GM12801 (cell line): ENCODE results near the gene CCDC87.

Experiments used
- TF ChIP-seq, protein P1 (sequence below): IDR thresholded peaks from one replicate; pipeline ENCODE4 v1.5.1; 2011; ENCODE audit warnings: control low read depth; ENCODE audit not compliant: insufficient read length; ENCODE audit errors: extremely low read depth

Gene CCDC87

GRCh38 chr11:66592457-66593302 lies at the start of gene CCDC87, which contains the start of gene CCS:
CCDC87 (minus strand) TSS chr11:66593063; CDS start chr11:66593015, 48 bp downstream.
CCS (plus strand) TSS chr11:66593185; CDS start chr11:66593262, 77 bp downstream.
- TF ChIP-seq, protein P1, sequence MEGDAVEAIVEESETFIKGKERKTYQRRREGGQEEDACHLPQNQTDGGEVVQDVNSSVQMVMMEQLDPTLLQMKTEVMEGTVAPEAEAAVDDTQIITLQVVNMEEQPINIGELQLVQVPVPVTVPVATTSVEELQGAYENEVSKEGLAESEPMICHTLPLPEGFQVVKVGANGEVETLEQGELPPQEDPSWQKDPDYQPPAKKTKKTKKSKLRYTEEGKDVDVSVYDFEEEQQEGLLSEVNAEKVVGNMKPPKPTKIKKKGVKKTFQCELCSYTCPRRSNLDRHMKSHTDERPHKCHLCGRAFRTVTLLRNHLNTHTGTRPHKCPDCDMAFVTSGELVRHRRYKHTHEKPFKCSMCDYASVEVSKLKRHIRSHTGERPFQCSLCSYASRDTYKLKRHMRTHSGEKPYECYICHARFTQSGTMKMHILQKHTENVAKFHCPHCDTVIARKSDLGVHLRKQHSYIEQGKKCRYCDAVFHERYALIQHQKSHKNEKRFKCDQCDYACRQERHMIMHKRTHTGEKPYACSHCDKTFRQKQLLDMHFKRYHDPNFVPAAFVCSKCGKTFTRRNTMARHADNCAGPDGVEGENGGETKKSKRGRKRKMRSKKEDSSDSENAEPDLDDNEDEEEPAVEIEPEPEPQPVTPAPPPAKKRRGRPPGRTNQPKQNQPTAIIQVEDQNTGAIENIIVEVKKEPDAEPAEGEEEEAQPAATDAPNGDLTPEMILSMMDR: no peak

- TF ChIP-seq, protein P1: no peak
These were observed 49.0 kb upstream of the CCDC87 start for GRCh38 chr11:66641834-66642233.

DNA sequence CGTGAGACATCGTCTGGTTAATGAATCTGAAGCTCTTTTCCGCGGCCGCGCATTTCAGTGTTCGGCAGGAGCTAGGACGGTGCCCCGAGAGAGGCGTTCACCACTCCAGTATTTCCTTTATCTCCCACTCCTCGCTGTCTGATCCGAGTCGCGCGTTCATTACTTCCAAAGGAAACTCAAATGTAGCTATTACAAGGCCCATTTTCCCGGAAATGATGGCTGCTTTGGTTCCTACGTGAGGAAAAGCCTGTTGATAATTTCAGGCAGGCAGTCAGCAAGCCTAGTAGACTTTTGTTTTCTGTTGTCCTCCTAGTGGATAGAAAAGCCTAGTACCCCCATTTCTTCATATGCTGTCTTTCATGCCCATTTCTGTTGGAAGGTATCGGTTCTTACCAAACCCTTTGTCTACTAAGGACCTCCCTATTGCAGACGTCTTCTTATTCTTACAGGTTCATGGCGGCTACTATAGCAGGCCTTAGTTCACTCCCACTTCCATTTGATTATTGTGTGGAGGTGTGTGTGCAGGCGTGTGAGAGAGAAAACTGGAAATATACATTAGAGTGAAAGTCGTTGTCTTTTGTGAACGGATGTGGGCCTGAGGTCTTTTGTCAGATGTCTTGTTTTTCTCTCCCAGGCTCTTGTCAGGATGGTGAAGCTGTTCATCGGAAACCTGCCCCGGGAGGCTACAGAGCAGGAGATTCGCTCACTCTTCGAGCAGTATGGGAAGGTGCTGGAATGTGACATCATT lies 46.4 kb upstream of the CCDC87 start:
- TF ChIP-seq, protein P1: no peak

DNA sequence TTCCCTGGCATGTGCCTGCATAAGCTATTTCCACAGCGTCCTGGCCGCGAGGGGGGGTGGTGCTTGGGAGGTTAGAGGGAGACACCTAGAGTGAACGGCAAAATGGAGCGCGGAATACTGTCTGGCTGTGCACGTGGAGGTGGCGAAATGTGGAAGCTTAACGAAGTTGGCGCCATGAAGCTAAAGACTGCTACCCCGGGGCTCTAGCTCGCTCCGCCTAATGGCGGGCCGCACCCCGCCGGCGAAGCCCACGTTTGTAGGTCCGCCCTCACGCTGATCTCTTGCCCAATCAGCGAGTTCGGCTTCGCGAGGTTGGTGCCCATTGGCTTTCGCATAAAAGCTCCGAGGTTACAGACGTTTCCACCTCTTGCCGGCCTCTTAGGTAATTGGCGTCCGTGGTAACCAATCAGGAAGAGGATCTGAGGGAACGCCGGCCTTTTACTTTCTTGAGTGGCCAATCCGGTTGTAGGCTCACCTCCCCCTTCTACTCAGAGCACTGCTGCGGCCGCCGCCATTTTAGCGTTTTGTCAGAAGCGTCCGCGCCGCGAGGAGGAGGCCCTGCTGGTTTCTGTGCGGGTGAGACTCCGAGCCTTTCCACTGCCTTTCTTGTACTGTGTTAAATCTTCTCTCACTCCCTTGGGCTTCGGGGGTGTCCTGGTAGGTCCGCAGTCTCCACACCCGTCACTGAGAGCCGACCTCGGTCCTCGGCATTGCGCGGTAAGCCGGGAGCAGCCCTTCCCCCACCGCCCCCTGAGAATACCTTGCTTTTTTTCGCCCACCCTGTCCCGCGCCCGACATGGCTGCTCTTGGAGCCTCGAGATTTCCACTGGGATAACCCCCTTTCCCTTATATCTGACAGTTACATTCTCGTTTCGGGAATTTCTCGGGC lies 45.6 kb upstream of the CCDC87 start, which contains the start of gene RBM4:
RBM4 (plus strand) TSS at position 527 of the 889 bp plus-strand sequence. CDS start 1,009 bp downstream, outside the sequence.
- TF ChIP-seq, protein P1: no peak

DNA sequence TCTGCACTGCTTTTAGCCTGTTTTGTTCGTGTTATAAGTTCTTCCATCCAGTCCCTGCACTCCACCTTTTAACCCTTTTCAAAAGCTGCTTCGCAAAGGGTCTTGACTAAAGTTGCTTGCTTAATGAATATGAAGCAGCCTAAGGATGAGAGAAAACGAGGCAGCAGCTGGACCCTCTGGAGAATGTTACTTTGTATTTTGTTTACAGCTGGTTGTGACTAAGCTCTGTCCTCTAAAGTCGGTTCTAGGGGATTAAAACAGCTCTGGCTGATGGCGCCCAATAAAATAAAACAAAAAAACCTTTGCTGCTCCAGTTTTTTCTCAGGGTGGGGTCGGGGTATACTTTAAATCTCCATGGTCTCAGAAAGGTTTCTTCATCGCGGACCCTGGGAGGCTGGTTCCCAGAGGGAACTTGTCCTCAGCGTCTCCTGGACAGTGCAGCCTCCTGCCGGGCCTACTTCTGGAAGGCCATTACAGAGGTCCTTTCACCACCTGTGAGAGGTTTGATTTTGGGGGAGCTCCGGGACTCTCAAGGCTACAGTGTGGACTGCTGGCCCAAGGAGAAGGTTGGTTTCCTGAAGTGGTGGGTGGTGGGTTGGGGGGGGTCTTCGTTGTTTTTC lies 44.8 kb upstream of the CCDC87 start:
- TF ChIP-seq, protein P1: no peak

DNA sequence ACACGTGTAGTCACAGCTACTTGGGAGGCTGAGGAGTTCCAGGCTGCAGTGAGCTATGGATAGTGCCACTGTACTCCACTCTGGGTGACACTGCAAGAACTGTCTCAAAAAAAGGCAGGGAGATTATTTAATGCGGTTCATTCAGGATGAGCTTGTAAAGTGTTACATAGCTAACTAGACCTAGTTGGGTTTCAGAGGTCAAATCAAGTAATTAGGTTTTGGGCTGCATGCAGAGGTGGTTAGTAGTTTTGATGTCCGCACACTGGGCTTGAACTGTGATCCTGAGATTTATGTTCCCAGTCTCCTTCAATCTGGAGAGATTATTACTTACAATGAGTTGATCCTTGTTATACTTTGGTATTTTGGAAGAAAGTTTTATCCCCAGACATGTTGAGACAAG lies 43.5 kb upstream of the CCDC87 start:
- TF ChIP-seq, protein P1: no peak
